C4-2B (cell line): ENCODE results near the gene NGDN.

Experiments used
- CTCF ChIP-seq: fragments of 450-650 bp; conservative IDR thresholded peaks from 2 replicates; pipeline ENCODE4 v1.5.1; 2017; ENCODE audit warnings: mild to moderate bottlenecking
- ZFX ChIP-seq: fragments of 450-650 bp; IDR thresholded peaks from 2 replicates; pipeline ENCODE4 v1.6.1; 2017

DNA sequence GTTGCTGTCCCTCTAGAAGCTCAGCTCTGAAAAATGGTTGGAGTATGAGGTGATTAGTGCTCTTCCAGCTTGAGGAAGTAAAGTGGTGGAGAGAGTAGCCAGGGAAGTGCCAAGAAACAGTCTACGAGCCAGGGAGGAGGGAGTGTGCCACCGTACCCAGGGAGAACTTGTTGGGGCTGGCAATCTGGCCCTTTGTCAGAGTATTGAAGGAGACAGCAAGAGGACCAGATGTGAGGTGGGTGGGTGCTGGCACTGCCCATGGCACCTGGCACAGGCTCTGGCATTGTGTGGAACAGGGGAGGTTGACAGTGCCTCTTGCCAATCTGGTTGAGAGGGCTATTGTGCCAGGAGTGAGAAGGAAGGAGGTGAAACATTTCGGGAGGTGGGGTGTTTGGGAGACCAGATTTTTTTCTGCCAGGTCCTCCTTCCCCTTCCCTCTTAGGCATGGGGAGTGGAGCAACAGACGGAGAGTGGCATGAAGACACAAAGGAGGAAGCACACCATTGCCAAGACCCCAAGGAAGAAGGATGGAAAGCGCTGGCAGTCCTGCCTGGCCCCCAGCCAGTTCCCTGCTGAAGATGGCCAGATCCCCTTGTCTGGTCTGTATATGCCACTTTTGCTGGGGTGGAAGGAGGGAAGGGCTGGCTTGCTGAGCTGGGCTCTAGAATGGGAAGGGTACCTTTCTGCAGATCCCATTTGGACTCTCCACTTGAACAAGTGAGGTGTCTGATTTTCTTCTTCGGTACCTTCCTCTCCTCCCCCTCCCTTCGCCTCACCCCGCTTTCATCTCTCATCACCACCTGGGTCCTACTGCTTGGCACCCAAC lies 44.5 kb downstream of the NGDN start:
- TF ChIP-seq CTCF (no peak), ZFX (no peak)
